GM10248 (cell line): Measurements from ENCODE around the gene COL23A1.
"Not testable (repeated sequence)": the region's sequence is repeated elsewhere in the genome, so short reads cannot be mapped to it uniquely, and the experiment has no call there.

Source experiments
- CTCF ChIA-PET: fragments of 300-600 bp; sonication (Branson Sonifier 250); formaldehyde crosslinking; extraction: SDS; loops from one replicate; lab custom pipeline; 2021; ENCODE audit warnings: antibody characterized with exemption; lab: Yijun Ruan, JAX
- POLR2A ChIA-PET: fragments of 350-650 bp; sonication (Branson Sonifier 250); formaldehyde crosslinking; extraction: SDS; loops from one replicate; lab custom pipeline; 2020; ENCODE audit warnings: antibody characterized with exemption; lab: Yijun Ruan, JAX
- DNase-seq: peaks from one replicate; pipeline ENCODE4 v3.0.0; 2012; ENCODE audit errors: extremely low spot score
- TF ChIP-seq, protein P1 (sequence below): IDR thresholded peaks from 2 replicates; pipeline ENCODE4 v1.5.1; 2012; ENCODE audit warnings: mild to moderate bottlenecking, low read depth; ENCODE audit errors: extremely low read depth, missing control alignments, control extremely low read depth

Gene COL23A1

GRCh38 chr5:178259623-178260536 is 330.3 kb downstream of the COL23A1 start:
- DNase-seq, result no peak
- ChIA-PET POLR2A (no interaction called here), CTCF (interaction anchor here (0.9 to 1.1 kb wide), 2 partner anchors 22 to 25 kb away, joined by 3 to 4 read pairs; no protein-coding TSS in a partner anchor)
- TF ChIP-seq, protein P1, sequence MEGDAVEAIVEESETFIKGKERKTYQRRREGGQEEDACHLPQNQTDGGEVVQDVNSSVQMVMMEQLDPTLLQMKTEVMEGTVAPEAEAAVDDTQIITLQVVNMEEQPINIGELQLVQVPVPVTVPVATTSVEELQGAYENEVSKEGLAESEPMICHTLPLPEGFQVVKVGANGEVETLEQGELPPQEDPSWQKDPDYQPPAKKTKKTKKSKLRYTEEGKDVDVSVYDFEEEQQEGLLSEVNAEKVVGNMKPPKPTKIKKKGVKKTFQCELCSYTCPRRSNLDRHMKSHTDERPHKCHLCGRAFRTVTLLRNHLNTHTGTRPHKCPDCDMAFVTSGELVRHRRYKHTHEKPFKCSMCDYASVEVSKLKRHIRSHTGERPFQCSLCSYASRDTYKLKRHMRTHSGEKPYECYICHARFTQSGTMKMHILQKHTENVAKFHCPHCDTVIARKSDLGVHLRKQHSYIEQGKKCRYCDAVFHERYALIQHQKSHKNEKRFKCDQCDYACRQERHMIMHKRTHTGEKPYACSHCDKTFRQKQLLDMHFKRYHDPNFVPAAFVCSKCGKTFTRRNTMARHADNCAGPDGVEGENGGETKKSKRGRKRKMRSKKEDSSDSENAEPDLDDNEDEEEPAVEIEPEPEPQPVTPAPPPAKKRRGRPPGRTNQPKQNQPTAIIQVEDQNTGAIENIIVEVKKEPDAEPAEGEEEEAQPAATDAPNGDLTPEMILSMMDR, result no peak

DNA sequence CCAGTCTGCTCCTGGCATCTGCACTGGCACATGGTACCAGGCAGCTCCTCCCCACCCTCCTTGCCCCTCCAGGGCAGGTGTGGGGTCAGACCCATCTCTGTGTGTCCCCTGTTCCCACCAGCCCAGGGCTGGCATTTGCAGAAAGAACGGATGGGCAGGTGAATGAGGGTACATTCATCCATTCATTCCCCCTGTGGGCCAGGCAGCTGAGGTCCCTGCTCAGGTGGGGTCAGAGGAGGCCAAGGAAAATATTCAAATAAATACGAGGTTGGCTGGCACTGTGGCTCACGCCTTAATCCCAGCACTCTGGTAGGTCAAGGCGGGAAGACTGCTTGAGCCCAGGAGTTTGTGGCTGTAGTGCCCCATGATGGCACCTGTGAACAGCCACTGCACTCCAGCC is 332.5 kb downstream of the COL23A1 start:
- no peak for DNase-seq
- CTCF ChIA-PET, result no interaction called here
- POLR2A ChIA-PET, result no interaction called here
- TF ChIP-seq, protein P1, result no peak

DNA sequence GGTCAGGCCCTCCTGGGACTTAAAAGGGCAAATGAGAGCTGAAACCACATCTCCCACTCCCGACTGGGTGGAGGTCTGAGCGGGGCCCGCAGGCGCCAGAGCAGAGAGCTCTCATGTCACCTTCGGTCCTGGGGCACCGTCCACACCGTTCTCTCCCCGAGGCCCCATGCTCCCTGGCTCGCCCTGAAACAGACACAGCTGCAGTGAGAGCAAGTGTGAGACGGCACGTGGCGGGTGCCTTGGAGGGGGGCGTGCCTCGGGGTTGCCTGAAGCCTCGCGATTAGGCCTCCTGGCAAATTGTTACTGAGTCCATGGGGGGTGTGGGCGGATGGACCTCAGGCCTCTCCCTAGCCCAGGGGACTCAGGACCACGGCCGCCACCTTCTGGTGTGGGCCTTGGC is 333.4 kb downstream of the COL23A1 start:
- no peak for DNase-seq
- POLR2A ChIA-PET, result no interaction called here
- TF ChIP-seq, protein P1, result no peak
- CTCF ChIA-PET, result interaction anchor here (0.6 to 1.2 kb wide), 2 partner anchors 22 to 23 kb away, joined by 3 to 4 read pairs; no protein-coding TSS in a partner anchor

DNA sequence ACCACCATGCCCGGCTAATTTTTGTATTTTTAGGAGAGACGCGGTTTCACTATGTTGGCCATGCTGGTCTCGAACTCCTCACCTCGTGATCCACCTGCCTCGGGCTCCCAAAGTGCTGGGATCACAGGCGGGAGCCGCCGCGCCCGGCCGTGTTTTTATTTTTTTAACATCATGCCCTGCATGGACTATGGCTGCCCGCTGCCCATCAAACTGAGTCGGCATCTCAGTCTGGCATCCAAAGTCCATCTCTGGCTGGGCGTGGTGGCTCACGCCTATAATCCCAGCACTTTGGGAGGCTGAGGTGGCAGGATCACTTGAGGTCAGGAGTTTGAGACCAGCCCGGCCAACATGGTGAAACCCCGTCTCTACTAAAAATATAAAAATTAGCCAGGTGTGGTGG is 336.6 kb downstream of the COL23A1 start:
- POLR2A ChIA-PET, DNase-seq: not testable (repeated sequence)
- CTCF ChIA-PET, result interaction anchor here (1.8 kb wide), 1 partner anchor 19 kb away, joined by 4 read pairs; no protein-coding TSS in a partner anchor

GRCh38 chr5:178252258-178252657 is 337.9 kb downstream of the COL23A1 start:
- ChIA-PET CTCF (interaction anchor here (4.1 kb wide), 1 partner anchor 17 kb away, joined by 18 read pairs; no protein-coding TSS in a partner anchor), POLR2A (no interaction called here)
- TF ChIP-seq, protein P1, result no peak
- DNase-seq, result no peak

DNA sequence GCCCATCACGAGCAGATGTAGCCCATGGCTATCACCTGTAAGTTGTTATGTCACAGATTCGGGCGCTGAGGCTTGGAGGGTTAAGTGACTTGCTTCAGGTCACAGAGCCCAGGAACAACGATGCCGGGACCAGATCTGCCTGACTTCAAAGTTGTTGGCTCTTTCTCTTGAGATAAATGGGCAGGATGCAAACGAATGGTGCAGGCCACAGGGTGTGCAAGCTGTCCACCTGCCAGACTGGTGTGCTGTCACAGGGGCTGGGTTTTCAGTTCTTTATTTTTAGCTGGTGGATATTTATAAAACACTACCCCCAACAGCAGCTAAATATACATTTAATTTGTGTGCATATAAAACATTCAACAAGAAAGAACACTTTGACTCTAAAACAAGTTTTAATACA is 339.9 kb downstream of the COL23A1 start:
- DNase-seq, result no peak
- TF ChIP-seq, protein P1, result no peak
- ChIA-PET POLR2A (no interaction called here), CTCF (interaction anchor here (4.1 kb wide), 1 partner anchor 15 kb away, joined by 18 read pairs; no protein-coding TSS in a partner anchor)
